Bone marrow (tissue), 2 donors: ENCODE results near the gene ITGB1BP2.
"Not testable (repeated sequence)": the region's sequence is repeated elsewhere in the genome, so short reads cannot be mapped to it uniquely, and the experiment has no call there.

Source experiments
- DNase-seq, 2 donors: peaks; one replicate each; lab custom pipeline; 2025; lab: John Stamatoyannopoulos, UW

ITGB1BP2 gene

DNA sequence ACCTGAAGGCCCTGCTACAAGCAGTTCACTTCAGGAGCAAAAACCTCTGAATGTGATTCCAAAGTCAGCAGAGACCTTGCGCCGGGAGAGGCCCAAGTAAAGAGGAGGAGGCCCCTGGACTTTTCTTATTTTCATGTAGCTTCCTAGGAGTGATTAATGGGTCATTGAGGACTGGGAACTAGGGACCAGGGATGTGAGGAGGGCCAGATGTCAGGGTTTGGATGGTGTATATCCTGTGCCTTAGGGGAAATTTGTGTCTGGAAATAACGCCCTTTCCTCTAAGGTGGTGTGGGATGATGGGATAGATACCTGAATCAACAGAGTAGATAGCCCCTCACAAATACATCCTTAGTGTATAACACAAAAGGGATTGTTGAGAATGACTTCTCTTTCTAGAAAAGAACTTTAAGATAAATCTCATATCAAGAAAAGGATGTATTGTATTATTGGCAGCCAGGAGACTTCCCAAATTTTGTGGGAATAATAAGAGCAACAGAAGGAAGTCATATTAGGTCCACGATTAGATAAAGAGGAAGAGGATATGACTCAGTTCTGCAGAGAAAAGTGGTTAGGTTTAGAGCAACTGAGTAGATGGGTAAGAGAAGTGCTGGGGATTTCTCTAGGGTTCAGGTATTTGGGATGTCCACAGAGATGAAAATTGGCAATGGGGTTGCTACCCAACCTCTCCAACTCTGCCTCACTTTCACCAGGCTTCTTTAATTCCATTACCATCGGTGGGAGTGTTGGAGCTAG lies 1.1 kb downstream of the ITGB1BP2 start:
- DNase-seq = peak in 1 of 2 donors; percentile 29

DNA sequence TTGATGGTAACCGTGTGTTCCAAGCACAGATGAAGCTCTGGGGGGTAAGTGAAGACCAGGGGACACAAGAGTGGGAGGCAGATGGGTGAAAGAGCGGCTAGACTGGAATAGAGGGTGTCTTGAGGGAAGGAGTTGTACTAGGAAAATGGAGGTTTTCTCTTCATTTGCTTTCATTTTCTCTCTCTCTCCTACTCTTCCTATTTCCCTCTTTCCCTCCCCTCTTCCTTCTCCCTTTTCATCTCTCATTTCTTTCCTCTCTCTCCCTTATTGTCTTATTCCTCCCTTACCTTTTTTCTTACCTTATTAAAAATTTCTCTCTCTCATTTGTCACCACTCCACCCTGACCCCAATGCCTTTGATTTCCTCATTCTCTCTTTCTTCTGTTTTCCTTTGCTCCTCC lies 3.0 kb downstream of the ITGB1BP2 start:
- no peak for DNase-seq

DNA sequence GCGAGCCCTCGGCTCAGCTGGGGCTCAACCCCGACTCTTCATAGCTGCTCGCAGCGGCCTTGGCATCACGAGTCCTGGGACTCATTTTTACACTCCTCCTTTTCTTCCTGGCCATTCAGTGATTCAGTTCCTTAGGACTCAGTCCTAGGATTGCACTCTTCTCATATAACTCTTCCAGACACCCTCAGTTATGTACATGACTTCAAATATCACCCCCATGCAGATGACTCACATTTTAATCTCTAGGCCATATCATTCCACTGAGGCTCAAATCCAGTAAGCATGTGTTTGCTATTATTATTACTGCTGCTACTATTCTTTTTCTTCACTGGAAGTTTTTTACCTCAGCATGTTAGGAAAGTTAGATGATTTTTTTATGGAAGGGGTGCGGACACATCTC lies 14.4 kb downstream of the ITGB1BP2 start:
- DNase-seq = no peak

- DNase-seq = not testable (repeated sequence)
These were observed 15.4 kb downstream of the ITGB1BP2 start for GRCh38 chrX:71316959-71317358.

GRCh38 chrX:71320126-71320525 lies 18.6 kb downstream of the ITGB1BP2 start:
- DNase-seq = peak in 1 of 2 donors; percentile 36

GRCh38 chrX:71321731-71322130 lies 20.2 kb downstream of the ITGB1BP2 start:
- no peak for DNase-seq

GRCh38 chrX:71324452-71324851 lies 22.9 kb downstream of the ITGB1BP2 start:
- not testable (repeated sequence) for DNase-seq

- DNase-seq = no peak
These were observed 24.8 kb downstream of the ITGB1BP2 start for GRCh38 chrX:71326394-71326793.

DNA sequence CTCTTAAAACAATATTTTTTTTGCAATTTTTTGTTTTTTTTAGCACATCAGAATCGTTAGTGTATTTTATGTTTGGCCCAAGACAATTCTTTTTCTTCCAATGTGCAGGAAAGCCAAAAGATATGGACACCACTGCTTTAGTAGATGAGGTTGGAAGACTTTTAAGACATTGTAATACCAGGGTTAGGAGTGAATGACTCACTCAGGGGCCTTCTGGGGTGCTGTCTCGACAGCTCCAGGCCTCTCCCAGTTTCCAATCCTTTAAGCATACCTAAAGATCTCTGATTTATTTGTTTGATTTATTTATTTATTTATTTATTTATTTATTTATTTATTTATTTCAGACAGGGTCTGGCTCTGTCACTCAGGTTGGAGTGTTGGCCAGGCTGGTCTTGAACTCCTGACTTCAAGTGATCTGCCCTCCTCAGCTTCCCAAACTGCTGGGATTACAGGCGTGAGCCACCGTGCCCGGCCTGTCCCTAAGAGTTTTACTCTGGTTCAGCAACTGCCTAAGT lies 47.7 kb downstream of the ITGB1BP2 start:
- not testable (repeated sequence) for DNase-seq

- DNase-seq = not testable (repeated sequence)
These were observed 48.3 kb downstream of the ITGB1BP2 start for GRCh38 chrX:71349867-71350266.

GRCh38 chrX:71352439-71352838 lies 50.9 kb downstream of the ITGB1BP2 start:
- DNase-seq = not testable (repeated sequence)
